Measurements from ENCODE around the gene CD160. TPM values are rescaled to one million over a fixed set of nuclear protein-coding genes. Genes with fewer than 3 reads are reported as not detected.
"Not testable (repeated sequence)": the region's sequence is repeated elsewhere in the genome, so short reads cannot be mapped to it uniquely, and the experiment has no call there.

Gene CD160
- total RNA-seq, result 1 to 10 TPM; 1.7 to 6.4 (median 2.2) TPM

- Mint-ChIP-seq H3K4me1 (ENCODE audit: low read depth) (peaks cover 22% of the 10 kb centered on the region), H3K4me3 (peak within 1 kb of the TSS; percentile 74), H3K36me3 (ENCODE audit: insufficient read depth) (no peaks in the 10 kb centered on the region), H3K27me3 (ENCODE audit: low read depth) (peaks cover 18% of the 10 kb centered on the region), H3K9me3 (no peaks in the 10 kb centered on the region)
- DNase-seq, result no peak
- ATAC-seq, result peak; percentile 45 to 53
Measured at GRCh38 chr1:145719230-145720079, at the start of gene CD160. Gene CD160 (plus strand): TSS chr1:145719499. CDS start chr1:145728328, 8,829 bp downstream.

- not testable (repeated sequence) for H3K27me3 Mint-ChIP-seq (ENCODE audit: low read depth); H3K4me3 Mint-ChIP-seq; DNase-seq; H3K9me3 Mint-ChIP-seq
- H3K36me3 Mint-ChIP-seq (ENCODE audit: insufficient read depth), result peaks cover 14% of the 10 kb centered on the region
- peak; percentile 24 to 36 for ATAC-seq
- H3K4me1 Mint-ChIP-seq (ENCODE audit: low read depth), result peaks cover 11% of the 10 kb centered on the region
Measured at GRCh38 chr1:145670995-145671745, 48.1 kb upstream of the CD160 start.

- H3K9me3 Mint-ChIP-seq; H3K27me3 Mint-ChIP-seq (ENCODE audit: low read depth); ATAC-seq; H3K4me3 Mint-ChIP-seq; DNase-seq; H3K36me3 Mint-ChIP-seq (ENCODE audit: insufficient read depth): not testable (repeated sequence)
- H3K4me1 Mint-ChIP-seq (ENCODE audit: low read depth), result peaks cover 11% of the 10 kb centered on the region
Measured at GRCh38 chr1:145673217-145673616, 46.1 kb upstream of the CD160 start.

- not testable (repeated sequence) for DNase-seq
- peaks cover 13% of the 10 kb centered on the region for H3K4me1 Mint-ChIP-seq (ENCODE audit: low read depth)
Measured at GRCh38 chr1:145684858-145685257, 34.4 kb upstream of the CD160 start.

GRCh38 chr1:145686078-145686477 is 33.2 kb upstream of the CD160 start:
- DNase-seq; H3K9me3 Mint-ChIP-seq; H3K27me3 Mint-ChIP-seq (ENCODE audit: low read depth); H3K36me3 Mint-ChIP-seq (ENCODE audit: insufficient read depth); H3K4me3 Mint-ChIP-seq; ATAC-seq: not testable (repeated sequence)
- H3K4me1 Mint-ChIP-seq (ENCODE audit: low read depth), result peaks cover 25% of the 10 kb centered on the region

More at GRCh38 chr1:145684858-145685257, 34.4 kb upstream of the CD160 start:
- not testable (repeated sequence) for H3K27me3 Mint-ChIP-seq (ENCODE audit: low read depth); H3K4me3 Mint-ChIP-seq; H3K9me3 Mint-ChIP-seq; ATAC-seq; H3K36me3 Mint-ChIP-seq (ENCODE audit: insufficient read depth)

- DNase-seq, result no peak
- Mint-ChIP-seq H3K9me3 (no peaks in the 10 kb centered on the region), H3K4me3 (no peak overlapping the region), H3K4me1 (ENCODE audit: low read depth) (peaks cover 28% of the 10 kb centered on the region), H3K27me3 (ENCODE audit: low read depth) (no peaks in the 10 kb centered on the region), H3K36me3 (ENCODE audit: insufficient read depth) (no peaks in the 10 kb centered on the region)
- no peak for ATAC-seq
Measured at GRCh38 chr1:145688328-145688727, 31.0 kb upstream of the CD160 start.

- H3K4me3 Mint-ChIP-seq, result no peak overlapping the region
- no peaks in the 10 kb centered on the region for H3K36me3 Mint-ChIP-seq (ENCODE audit: insufficient read depth)
- peaks cover 28% of the 10 kb centered on the region for H3K4me1 Mint-ChIP-seq (ENCODE audit: low read depth)
- no peaks in the 10 kb centered on the region for H3K27me3 Mint-ChIP-seq (ENCODE audit: low read depth)
- ATAC-seq (no peak), DNase-seq (no peak)
- no peaks in the 10 kb centered on the region for H3K9me3 Mint-ChIP-seq
Measured at GRCh38 chr1:145688924-145689323, 30.4 kb upstream of the CD160 start.

- Mint-ChIP-seq H3K4me3 (no peak overlapping the region), H3K36me3 (ENCODE audit: insufficient read depth) (no peaks in the 10 kb centered on the region), H3K27me3 (ENCODE audit: low read depth) (no peaks in the 10 kb centered on the region), H3K4me1 (ENCODE audit: low read depth) (peaks cover 28% of the 10 kb centered on the region), H3K9me3 (no peaks in the 10 kb centered on the region)
- no peak for DNase-seq
- ATAC-seq, result no peak
Measured at GRCh38 chr1:145689922-145690321, 29.4 kb upstream of the CD160 start.

- Mint-ChIP-seq H3K9me3 (no peaks in the 10 kb centered on the region), H3K4me3 (peak overlapping the region; percentile 20), H3K27me3 (ENCODE audit: low read depth) (no peaks in the 10 kb centered on the region), H3K4me1 (ENCODE audit: low read depth) (peaks cover 28% of the 10 kb centered on the region), H3K36me3 (ENCODE audit: insufficient read depth) (no peaks in the 10 kb centered on the region)
- no peak for DNase-seq
- ATAC-seq, result peak; percentile 86 to 92
Measured at GRCh38 chr1:145690587-145691558, 28.4 kb upstream of the CD160 start.

GRCh38 chr1:145692785-145693443 is 26.4 kb upstream of the CD160 start:
- ATAC-seq (no peak), DNase-seq (no peak)
- Mint-ChIP-seq H3K4me1 (ENCODE audit: low read depth) (peaks cover 28% of the 10 kb centered on the region), H3K9me3 (no peaks in the 10 kb centered on the region), H3K36me3 (ENCODE audit: insufficient read depth) (no peaks in the 10 kb centered on the region), H3K27me3 (ENCODE audit: low read depth) (no peaks in the 10 kb centered on the region), H3K4me3 (no peak overlapping the region)

- Mint-ChIP-seq H3K4me3 (no peak overlapping the region), H3K4me1 (ENCODE audit: low read depth) (peaks cover 3% of the 10 kb centered on the region), H3K27me3 (ENCODE audit: low read depth) (no peaks in the 10 kb centered on the region), H3K9me3 (no peaks in the 10 kb centered on the region), H3K36me3 (ENCODE audit: insufficient read depth) (no peaks in the 10 kb centered on the region)
- ATAC-seq (no peak), DNase-seq (no peak)
Measured at GRCh38 chr1:145695821-145696629, 23.3 kb upstream of the CD160 start.

- Mint-ChIP-seq H3K36me3 (ENCODE audit: insufficient read depth) (no peaks in the 10 kb centered on the region), H3K9me3 (no peaks in the 10 kb centered on the region), H3K4me1 (ENCODE audit: low read depth) (peaks cover 2% of the 10 kb centered on the region), H3K4me3 (no peak overlapping the region), H3K27me3 (ENCODE audit: low read depth) (no peaks in the 10 kb centered on the region)
- DNase-seq (no peak), ATAC-seq (no peak)
Measured at GRCh38 chr1:145696630-145696960, 22.7 kb upstream of the CD160 start.

- no peaks in the 10 kb centered on the region for H3K36me3 Mint-ChIP-seq (ENCODE audit: insufficient read depth)
- no peaks in the 10 kb centered on the region for H3K4me1 Mint-ChIP-seq (ENCODE audit: low read depth)
- H3K27me3 Mint-ChIP-seq (ENCODE audit: low read depth), result no peaks in the 10 kb centered on the region
- no peak for DNase-seq
- H3K4me3 Mint-ChIP-seq, result no peak overlapping the region
- no peaks in the 10 kb centered on the region for H3K9me3 Mint-ChIP-seq
- ATAC-seq, result no peak
Measured at GRCh38 chr1:145701306-145701862, 17.9 kb upstream of the CD160 start.

All from activated T-cell treated with anti-CD3 and anti-CD28 coated beads, Interleukin-2, amount 50 U/mL, for 4 hours (primary cell).